A172 (cell line): ENCODE data around the gene PACSIN3. TPM values are rescaled to one million over a fixed set of nuclear protein-coding genes. Genes with fewer than 3 reads are reported as not detected.

Experiments used
- DNase-seq: peaks from one replicate; pipeline ENCODE4 v3.0.0-alpha.2; 2015; ENCODE audit warnings: low spot score
- total RNA-seq: library from RNA; depleted of rRNA; stranded (reverse); fragments of >200 nt; shearing (Covaris generic); gene quantifications from 2 replicates; pipeline ENCODE4 v1.2.3, GENCODE V29; 2014; rRNA removed

The PACSIN3 gene
- total RNA-seq, 1 experiment from 2014 or later, result 28.7 TPM

DNA sequence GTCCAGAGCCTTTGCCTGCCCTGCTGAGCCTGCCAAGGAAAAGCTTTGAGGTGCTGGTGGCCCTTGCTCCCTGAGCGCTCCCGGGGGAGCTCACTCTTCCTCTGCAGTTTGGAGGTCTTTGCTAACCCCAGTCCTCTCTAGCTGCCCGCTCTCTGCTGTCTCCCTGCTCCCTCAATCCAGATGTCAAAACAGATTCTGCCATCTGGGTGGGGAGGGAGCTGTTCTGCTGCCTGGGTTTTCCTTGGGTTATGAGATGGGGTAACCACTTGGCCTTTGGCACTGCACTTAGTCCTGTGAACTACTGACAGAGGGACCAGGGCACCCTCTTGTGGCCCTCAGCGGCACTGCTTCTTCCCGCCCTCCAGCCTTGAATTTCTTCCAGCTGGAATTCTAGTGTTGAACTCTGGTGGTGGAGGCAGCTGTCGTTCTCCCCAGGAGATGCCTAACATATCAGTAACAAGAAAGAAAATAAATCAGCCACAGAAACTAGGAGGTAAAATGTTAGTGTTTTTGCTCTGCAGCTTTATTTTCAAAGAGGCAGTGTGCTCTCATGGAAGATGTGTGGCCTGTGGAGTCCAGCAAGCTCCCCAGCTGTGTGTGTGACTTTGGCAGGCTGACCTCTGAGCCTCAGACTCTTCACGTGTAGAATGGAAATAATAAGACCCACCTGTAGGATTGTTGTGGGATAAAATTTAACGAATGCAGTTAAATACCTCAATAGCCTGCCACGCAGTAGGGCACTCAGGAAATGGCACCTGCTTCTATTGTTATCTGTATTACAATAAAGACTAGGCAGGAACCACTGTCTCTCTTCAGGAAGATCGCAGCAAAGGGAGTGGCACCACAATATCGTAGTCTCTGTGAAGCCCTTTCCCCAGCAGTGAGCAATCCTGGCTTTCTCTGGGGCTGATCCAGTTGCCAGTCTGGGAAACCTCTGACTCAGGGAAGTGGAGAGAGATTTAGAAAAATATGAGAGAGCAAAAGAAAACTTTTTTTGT lies 33.0 kb downstream of the PACSIN3 start:
- DNase-seq, result peak; percentile 81

- no peak for DNase-seq
These were observed 33.9 kb downstream of the PACSIN3 start for GRCh38 chr11:47152126-47152952.

- DNase-seq, result no peak
These were observed 36.5 kb downstream of the PACSIN3 start for GRCh38 chr11:47149782-47150181.

GRCh38 chr11:47148903-47149531 lies 37.2 kb downstream of the PACSIN3 start:
- DNase-seq, result no peak

GRCh38 chr11:47148270-47148669 lies 38.0 kb downstream of the PACSIN3 start:
- DNase-seq, result no peak

DNA sequence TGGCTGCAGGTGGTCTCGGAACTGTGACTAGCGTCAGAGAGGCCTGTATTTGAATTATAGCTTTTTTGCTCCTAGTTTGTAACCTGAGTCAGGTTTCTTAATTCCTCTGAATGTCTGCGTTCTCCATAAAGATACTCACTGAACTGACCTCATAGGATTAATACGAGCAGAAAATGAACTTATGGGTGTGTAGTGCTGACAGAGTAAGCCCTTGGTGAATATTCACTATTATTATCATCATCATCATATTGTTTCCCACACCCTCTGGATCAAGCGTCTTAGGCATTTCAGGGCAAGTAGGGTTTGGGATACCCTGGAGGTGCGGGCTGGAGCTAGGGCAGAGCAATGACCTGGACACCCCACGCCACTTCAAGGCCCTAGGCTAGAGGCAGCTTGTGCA lies 38.6 kb downstream of the PACSIN3 start:
- DNase-seq, result no peak

GRCh38 chr11:47147250-47147649 lies 39.0 kb downstream of the PACSIN3 start:
- DNase-seq, result no peak

- no peak for DNase-seq
These were observed 41.7 kb downstream of the PACSIN3 start for GRCh38 chr11:47144541-47144940.

DNA sequence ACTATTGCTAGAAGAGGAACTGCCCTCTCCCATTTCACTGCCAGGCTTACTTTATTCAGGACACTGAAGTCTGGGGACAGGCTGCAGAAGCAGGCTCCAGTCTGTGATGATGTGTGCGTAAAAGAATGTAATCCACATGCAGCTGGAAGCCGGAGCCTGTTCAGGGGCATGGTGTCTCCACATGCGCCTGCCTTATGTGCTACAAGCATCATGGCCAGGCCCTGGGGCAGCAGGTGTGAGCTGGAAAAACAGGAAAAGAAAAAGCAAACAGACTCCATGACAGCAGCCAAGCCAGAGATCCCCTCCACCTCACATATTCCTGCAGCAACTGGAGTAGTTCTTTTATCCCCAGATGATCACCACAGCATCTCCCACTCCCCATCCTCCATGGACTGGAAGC lies 42.9 kb downstream of the PACSIN3 start:
- peak; percentile 40 for DNase-seq

DNA sequence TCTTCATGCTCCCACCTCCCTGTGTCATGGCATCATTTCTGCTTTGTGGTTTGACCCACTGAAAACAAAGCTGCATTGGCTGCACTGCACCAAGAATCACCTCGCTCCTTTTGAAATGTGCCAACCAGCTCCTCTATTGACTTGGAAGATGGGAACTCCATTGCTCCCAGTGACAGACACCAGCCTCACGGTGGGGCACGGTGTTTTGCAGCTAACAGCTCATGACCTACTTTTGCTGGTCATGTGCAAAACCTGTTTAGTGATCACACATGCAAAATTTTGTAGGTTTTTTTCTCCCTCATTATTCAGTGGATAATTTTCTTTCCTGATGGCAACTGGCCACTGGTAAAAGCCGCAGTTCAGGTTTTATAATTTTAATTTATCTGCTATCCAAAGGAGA lies 46.4 kb downstream of the PACSIN3 start:
- DNase-seq, result no peak

DNA sequence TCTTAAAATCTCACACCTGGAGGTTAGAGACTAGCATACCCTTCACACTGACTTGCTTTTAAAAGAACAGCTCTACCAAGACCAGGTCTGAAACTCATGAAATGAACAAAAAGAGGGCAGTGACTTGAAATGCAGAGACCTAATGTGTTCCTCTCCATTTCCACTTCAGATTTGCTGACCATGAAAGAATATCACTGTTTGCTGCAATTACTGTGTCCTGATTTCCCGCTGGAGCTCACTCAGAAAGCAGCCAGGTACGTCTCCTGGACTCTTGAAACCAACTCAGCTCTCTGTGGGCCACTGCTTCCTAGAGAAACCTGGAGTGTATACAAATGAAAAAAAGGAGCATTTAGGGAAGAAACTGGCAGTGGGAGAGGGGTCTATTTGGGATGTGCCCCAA lies 48.8 kb downstream of the PACSIN3 start:
- no peak for DNase-seq

- DNase-seq, result no peak
These were observed 49.3 kb downstream of the PACSIN3 start for GRCh38 chr11:47136921-47137320.

DNA sequence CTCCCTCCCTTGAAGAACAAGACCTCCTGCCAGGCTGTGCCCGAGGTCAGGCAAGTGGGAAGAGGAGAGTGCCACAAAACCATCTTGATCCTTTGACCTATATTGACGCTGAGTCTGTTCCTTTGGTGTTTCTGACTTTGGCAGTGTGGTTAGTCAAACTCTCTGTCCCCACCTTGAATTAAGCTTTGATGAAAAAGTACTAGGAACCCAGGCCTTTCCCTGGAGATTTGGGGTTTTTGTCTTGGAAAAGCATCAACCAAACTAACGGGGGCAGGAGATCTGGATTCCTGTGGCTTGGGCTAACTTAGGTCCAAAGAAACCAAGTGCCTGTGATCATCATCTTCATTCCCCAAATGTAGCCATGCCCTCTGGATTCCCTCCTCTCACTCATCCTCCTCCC lies 49.9 kb downstream of the PACSIN3 start:
- DNase-seq, result no peak

DNA sequence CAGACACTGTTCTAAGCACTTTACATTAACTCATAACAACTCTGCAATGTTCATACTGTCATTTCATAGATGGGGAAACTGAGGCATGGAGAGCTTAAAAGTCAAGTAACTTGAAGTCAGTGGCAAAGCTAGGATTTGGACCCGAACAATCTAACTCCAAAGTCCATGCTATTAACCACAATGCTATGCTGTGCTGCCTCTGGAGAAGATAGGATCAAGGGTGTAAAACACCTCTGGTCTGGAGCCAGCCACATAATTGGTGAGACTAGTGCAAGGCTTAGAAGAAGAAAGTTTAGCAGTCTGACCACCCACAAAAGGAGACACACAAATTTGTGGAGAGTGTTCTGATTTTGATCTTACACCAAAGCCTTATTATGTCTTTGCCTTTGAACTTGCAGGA lies 53.3 kb downstream of the PACSIN3 start:
- no peak for DNase-seq

GRCh38 chr11:47132490-47132889 lies 53.7 kb downstream of the PACSIN3 start:
- no peak for DNase-seq

- no peak for DNase-seq
These were observed 55.1 kb downstream of the PACSIN3 start for GRCh38 chr11:47131136-47131535.

GRCh38 chr11:47130543-47130942 lies 55.7 kb downstream of the PACSIN3 start:
- no peak for DNase-seq

Other genes starting within 250 kb of the PACSIN3 start
- 51.0 and 60.4 TPM in 2 replicates for gene CSTPP1, start 249.7 kb downstream of the PACSIN3 start, total RNA-seq
- gene ARFGAP2, start 9.6 kb downstream of the PACSIN3 start, total RNA-seq, result 106 and 166 TPM in 2 replicates
- 86.1 and 110 TPM in 2 replicates for gene DDB2, start 28.5 kb upstream of the PACSIN3 start, total RNA-seq
- 24.6 and 29.9 TPM in 2 replicates for gene ACP2, start 62.4 kb upstream of the PACSIN3 start, total RNA-seq
- gene NR1H3, start 71.6 kb upstream of the PACSIN3 start, total RNA-seq, result 18.1 and 23.5 TPM in 2 replicates
- gene MADD, start 83.7 kb upstream of the PACSIN3 start, total RNA-seq, result 16.5 and 23.1 TPM in 2 replicates
- not detected in 2 replicates for gene MYBPC3, start 166.3 kb upstream of the PACSIN3 start, total RNA-seq
- gene SPI1, start 192.1 kb upstream of the PACSIN3 start, total RNA-seq, result 0.10 TPM in 1 of 2 replicates, not detected in the other
- gene SLC39A13, start 222.2 kb upstream of the PACSIN3 start, total RNA-seq, result 103 and 108 TPM in 2 replicates
- 435 and 665 TPM in 2 replicates for gene PSMC3, start 240.0 kb upstream of the PACSIN3 start, total RNA-seq